GM12874 (cell line): ENCODE results near the gene PRPF6.

Experiments used
- CTCF ChIP-seq: IDR thresholded peaks from 2 replicates; pipeline ENCODE4 v1.5.1; 2011; ENCODE audit warnings: low read depth, mild to moderate bottlenecking, control low read depth, low read length, moderate library complexity; ENCODE audit not compliant: insufficient read depth

PRPF6 gene

GRCh38 chr20:64064145-64064698, 83.3 kb downstream of the PRPF6 start:
- TF ChIP-seq CTCF = no peak

GRCh38 chr20:64065062-64065973, 84.4 kb downstream of the PRPF6 start:
- TF ChIP-seq CTCF = no peak

- no peak for TF ChIP-seq CTCF
These were observed 85.0 kb downstream of the PRPF6 start for GRCh38 chr20:64065974-64066343.

- TF ChIP-seq CTCF = no peak
These were observed 86.2 kb downstream of the PRPF6 start for GRCh38 chr20:64067005-64067632.

GRCh38 chr20:64067733-64068307, 86.9 kb downstream of the PRPF6 start:
- no peak for TF ChIP-seq CTCF

- no peak for TF ChIP-seq CTCF
These were observed 87.7 kb downstream of the PRPF6 start for GRCh38 chr20:64068386-64069208.
